Right atrium auricular region (tissue), 2 donors: ENCODE data around the gene COX6A2. TPM values are rescaled to one million over a fixed set of nuclear protein-coding genes. Genes with fewer than 3 reads are reported as not detected.
A peak's percentile ranks its signal among the peaks of the same experiment; 100 is the strongest.
"Not testable (repeated sequence)": the region's sequence is repeated elsewhere in the genome, so short reads cannot be mapped to it uniquely, and the experiment has no call there.

ENCODE experiments used
- DNase-seq: peaks from one replicate; pipeline ENCODE4 v3.0.0-alpha.2; 2019; ENCODE audit warnings: low spot score
- H3K27ac ChIP-seq, 2 donors: fragments of 200-600 bp; sonication (generic); 1 replicate in 1 of 2; 2 replicates in 1 of 2; pipeline ENCODE4 v1.5.1; 2016 to 2019
- H3K27me3 ChIP-seq, 2 donors: fragments of 200-600 bp; sonication (generic); one replicate each; pipeline versions ENCODE4 v1.5.1 to v1.6.0; 2017 to 2019
- H3K36me3 ChIP-seq: fragments of 200-600 bp; sonication (generic); one replicate; pipeline ENCODE4 v1.5.1; 2016
- H3K4me1 ChIP-seq, 2 donors: fragments of 200-600 bp; sonication (generic); one replicate each; pipeline versions ENCODE4 v1.5.1 to v1.6.0; 2017 to 2019
- H3K4me3 ChIP-seq, 2 donors: fragments of 200-600 bp; sonication (generic); 1 replicate in 1 of 2; 2 replicates in 1 of 2; pipeline ENCODE4 v1.5.1; 2017 to 2019; ENCODE audit warnings: mild to moderate bottlenecking in 1 of 2, moderate library complexity in 1 of 2
- H3K9me3 ChIP-seq, 2 donors: fragments of 200-600 bp; sonication (generic); one replicate each; pipeline ENCODE4 v1.5.1; 2019
- CTCF ChIP-seq, 2 donors: fragments of 200-600 bp; sonication (generic); IDR thresholded peaks; one replicate each; pipeline ENCODE4 v1.5.1; 2019; ENCODE audit warnings: antibody characterized with exemption in 2 of 2
- total RNA-seq, 2 donors: library from RNA; depleted of rRNA; stranded (reverse); fragments of >200 nt; gene quantifications; one replicate each; pipeline ENCODE4 v1.1.0, GENCODE V29; 2016

The COX6A2 gene
- total RNA-seq, 2 donors from 2014 or later, result 515 to 564 TPM

GRCh38 chr16:31453255-31454204 is 25.4 kb upstream of the COX6A2 start:
- Histone ChIP-seq H3K27me3 (no peaks in the 10 kb centered on the region), H3K4me3 (peak overlapping the region in 1 of 2 donors; percentile 11), H3K27ac (peak overlapping the region; percentile 67 to 70), H3K36me3 (no peaks in the 10 kb centered on the region), H3K4me1 (peaks cover 0 to 72% of the 10 kb centered on the region in 2 donors), H3K9me3 (no peaks in the 10 kb centered on the region)
- peak; percentile 83 for DNase-seq
- no peak for TF ChIP-seq CTCF (IDR thresholded peaks at IDR 0.05)

GRCh38 chr16:31452631-31453106 is 24.5 kb upstream of the COX6A2 start:
- no peak for DNase-seq
- Histone ChIP-seq H3K4me1 (peaks cover 0 to 65% of the 10 kb centered on the region in 2 donors), H3K36me3 (no peaks in the 10 kb centered on the region), H3K27me3 (no peaks in the 10 kb centered on the region), H3K4me3 (no peak overlapping the region), H3K27ac (peak overlapping the region; percentile 67 to 70), H3K9me3 (no peaks in the 10 kb centered on the region)
- TF ChIP-seq CTCF (IDR thresholded peaks at IDR 0.05), result no peak

- peak in 1 of 2 donors; percentile 62 for TF ChIP-seq CTCF (IDR thresholded peaks at IDR 0.05)
- H3K27ac ChIP-seq, result peak overlapping the region; percentile 67 to 70
- H3K4me3 ChIP-seq, result no peak overlapping the region
- H3K27me3 ChIP-seq, result no peaks in the 10 kb centered on the region
- H3K36me3 ChIP-seq, result no peaks in the 10 kb centered on the region
- DNase-seq, result no peak
- peaks cover 0 to 57% of the 10 kb centered on the region in 2 donors for H3K4me1 ChIP-seq
- H3K9me3 ChIP-seq, result no peaks in the 10 kb centered on the region
Measured at GRCh38 chr16:31451681-31452351, 23.7 kb upstream of the COX6A2 start.

GRCh38 chr16:31451201-31451600 is 23.0 kb upstream of the COX6A2 start:
- no peaks in the 10 kb centered on the region for H3K27me3 ChIP-seq
- H3K27ac ChIP-seq, result peak overlapping the region in 1 of 2 donors; percentile 67
- H3K9me3 ChIP-seq, result no peaks in the 10 kb centered on the region
- H3K4me1 ChIP-seq, result peaks cover 0 to 50% of the 10 kb centered on the region in 2 donors
- no peak overlapping the region for H3K4me3 ChIP-seq
- TF ChIP-seq CTCF (IDR thresholded peaks at IDR 0.05), result no peak
- H3K36me3 ChIP-seq, result no peaks in the 10 kb centered on the region
- DNase-seq, result no peak

GRCh38 chr16:31445931-31446330 is 17.8 kb upstream of the COX6A2 start:
- peaks cover 0 to 13% of the 10 kb centered on the region in 2 donors for H3K4me1 ChIP-seq
- H3K9me3 ChIP-seq, H3K36me3 ChIP-seq, H3K27me3 ChIP-seq, H3K4me3 ChIP-seq, H3K27ac ChIP-seq, DNase-seq: not testable (repeated sequence)

GRCh38 chr16:31441956-31442355 is 13.8 kb upstream of the COX6A2 start:
- H3K4me3 ChIP-seq, result peak overlapping the region; percentile 51 to 74
- no peaks in the 10 kb centered on the region for H3K36me3 ChIP-seq
- peaks cover 0 to 16% of the 10 kb centered on the region in 2 donors for H3K4me1 ChIP-seq
- H3K9me3 ChIP-seq, result no peaks in the 10 kb centered on the region
- no peak for DNase-seq
- H3K27me3 ChIP-seq, result no peaks in the 10 kb centered on the region
- H3K27ac ChIP-seq, result peak overlapping the region; percentile 93 to 96
- TF ChIP-seq CTCF (IDR thresholded peaks at IDR 0.05), result no peak
